Glutamatergic neuron (in vitro differentiated cells): ENCODE measurements around the gene AFAP1. TPM values are rescaled to one million over a fixed set of nuclear protein-coding genes. Genes with fewer than 3 reads are reported as not detected.
A peak's percentile ranks its signal among the peaks of the same experiment; 100 is the strongest.

Source experiments
- DNase-seq: peaks from one replicate; pipeline ENCODE4 v3.0.0; 2022
- H3K27ac Mint-ChIP-seq: one replicate; pipeline ENCODE4 v1.8.0; 2020; ENCODE audit warnings: mild to moderate bottlenecking, mixed read lengths, inconsistent platforms; ENCODE audit not compliant: unreplicated experiment
- H3K27me3 Mint-ChIP-seq: one replicate; pipeline ENCODE4 v1.8.0; 2020; ENCODE audit warnings: mild to moderate bottlenecking, moderate library complexity, mixed read lengths, inconsistent platforms; ENCODE audit not compliant: unreplicated experiment
- H3K36me3 Mint-ChIP-seq: one replicate; pipeline ENCODE4 v1.8.0; 2020; ENCODE audit warnings: mild to moderate bottlenecking, mixed read lengths, inconsistent platforms; ENCODE audit not compliant: unreplicated experiment
- H3K4me1 Mint-ChIP-seq: one replicate; pipeline ENCODE4 v1.8.0; 2020; ENCODE audit warnings: mild to moderate bottlenecking, low read depth, mixed read lengths, inconsistent platforms; ENCODE audit not compliant: unreplicated experiment
- H3K4me3 Mint-ChIP-seq: one replicate; pipeline ENCODE4 v1.8.0; 2020; ENCODE audit warnings: mild to moderate bottlenecking, mixed read lengths, inconsistent platforms; ENCODE audit not compliant: unreplicated experiment
- H3K9me3 Mint-ChIP-seq: one replicate; pipeline ENCODE4 v1.8.0; 2020; ENCODE audit warnings: mild to moderate bottlenecking, moderate library complexity, mixed read lengths, inconsistent platforms; ENCODE audit not compliant: unreplicated experiment
- total RNA-seq: library from RNA; stranded (reverse); fragmentation: NEBNext Ultra II Directional; extraction: Animal tissue kit (Norgen Biotek cat#: 25700); gene quantifications from one replicate; pipeline ENCODE4 v1.2.1, GENCODE V29; 2021; ENCODE audit not compliant: unreplicated experiment
- TF ChIP-seq, protein P1 (sequence below): fragments of 200-600 bp; sonication (generic); IDR thresholded peaks from one replicate; pipeline ENCODE4 v1.5.0; 2021; ENCODE audit not compliant: partially characterized antibody, unreplicated experiment

The AFAP1 gene
- total RNA-seq, 1 donor from 2014 or later = 528 TPM

DNA sequence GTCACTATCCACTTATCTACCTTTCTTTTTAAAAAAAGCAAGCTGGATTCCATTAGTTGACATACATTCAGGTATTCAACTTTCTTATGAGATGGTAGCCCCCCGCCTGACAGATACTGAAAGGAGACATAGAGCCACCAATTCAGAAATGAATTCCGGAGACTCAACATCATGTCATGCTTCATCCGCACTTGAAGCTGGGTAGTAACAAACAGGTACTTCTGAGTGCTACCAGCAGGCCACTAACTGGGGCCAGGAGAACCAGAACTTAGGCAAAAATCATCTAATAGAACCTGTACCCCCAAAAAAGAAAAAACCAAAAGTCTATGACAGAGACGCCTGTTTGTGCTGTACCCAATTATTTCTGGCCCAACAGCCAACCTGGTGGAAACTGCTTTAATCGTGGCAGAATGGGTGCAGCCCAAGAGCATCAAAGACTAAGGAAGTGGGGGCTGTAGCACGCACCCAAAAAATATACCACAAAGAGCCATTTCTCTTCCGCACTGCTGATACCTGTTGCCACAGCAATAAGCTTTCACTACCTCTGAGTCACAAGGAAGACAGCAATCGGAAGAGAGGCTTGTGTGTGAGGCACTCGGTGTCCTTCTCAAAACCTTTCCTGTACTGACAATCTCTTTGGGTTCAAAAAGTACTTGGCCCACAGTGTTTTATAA, 84.8 kb downstream of the AFAP1 start:
- DNase-seq = no peak
- Mint-ChIP-seq H3K9me3 (peaks cover 59% of the 10 kb centered on the region), H3K36me3 (peaks cover 29% of the 10 kb centered on the region), H3K27me3 (peaks cover 61% of the 10 kb centered on the region), H3K27ac (peak overlapping the region; percentile 17), H3K4me1 (peaks cover 79% of the 10 kb centered on the region), H3K4me3 (peak overlapping the region; percentile 38)
- TF ChIP-seq, protein P1, sequence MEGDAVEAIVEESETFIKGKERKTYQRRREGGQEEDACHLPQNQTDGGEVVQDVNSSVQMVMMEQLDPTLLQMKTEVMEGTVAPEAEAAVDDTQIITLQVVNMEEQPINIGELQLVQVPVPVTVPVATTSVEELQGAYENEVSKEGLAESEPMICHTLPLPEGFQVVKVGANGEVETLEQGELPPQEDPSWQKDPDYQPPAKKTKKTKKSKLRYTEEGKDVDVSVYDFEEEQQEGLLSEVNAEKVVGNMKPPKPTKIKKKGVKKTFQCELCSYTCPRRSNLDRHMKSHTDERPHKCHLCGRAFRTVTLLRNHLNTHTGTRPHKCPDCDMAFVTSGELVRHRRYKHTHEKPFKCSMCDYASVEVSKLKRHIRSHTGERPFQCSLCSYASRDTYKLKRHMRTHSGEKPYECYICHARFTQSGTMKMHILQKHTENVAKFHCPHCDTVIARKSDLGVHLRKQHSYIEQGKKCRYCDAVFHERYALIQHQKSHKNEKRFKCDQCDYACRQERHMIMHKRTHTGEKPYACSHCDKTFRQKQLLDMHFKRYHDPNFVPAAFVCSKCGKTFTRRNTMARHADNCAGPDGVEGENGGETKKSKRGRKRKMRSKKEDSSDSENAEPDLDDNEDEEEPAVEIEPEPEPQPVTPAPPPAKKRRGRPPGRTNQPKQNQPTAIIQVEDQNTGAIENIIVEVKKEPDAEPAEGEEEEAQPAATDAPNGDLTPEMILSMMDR = no peak

DNA sequence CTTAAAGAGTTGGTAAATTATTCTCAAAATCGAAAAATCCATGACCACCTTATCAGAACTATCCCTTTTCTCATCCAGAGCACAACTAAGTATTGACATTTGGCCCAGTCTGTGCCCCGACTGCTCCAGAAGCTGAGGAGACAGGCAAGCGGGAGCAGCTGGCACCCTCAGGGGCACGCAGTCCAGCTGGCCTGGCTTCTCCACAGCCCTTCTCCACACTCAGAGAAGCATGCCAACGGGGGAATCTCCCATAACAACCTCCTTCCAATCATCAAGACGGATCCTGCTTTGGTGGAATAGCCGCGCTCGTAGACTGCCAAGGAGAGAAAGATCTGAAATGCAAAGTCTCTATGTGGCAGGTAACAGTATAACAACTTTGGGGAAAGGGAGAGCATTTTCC, 85.4 kb downstream of the AFAP1 start:
- H3K27ac Mint-ChIP-seq = peak overlapping the region; percentile 56

DNA sequence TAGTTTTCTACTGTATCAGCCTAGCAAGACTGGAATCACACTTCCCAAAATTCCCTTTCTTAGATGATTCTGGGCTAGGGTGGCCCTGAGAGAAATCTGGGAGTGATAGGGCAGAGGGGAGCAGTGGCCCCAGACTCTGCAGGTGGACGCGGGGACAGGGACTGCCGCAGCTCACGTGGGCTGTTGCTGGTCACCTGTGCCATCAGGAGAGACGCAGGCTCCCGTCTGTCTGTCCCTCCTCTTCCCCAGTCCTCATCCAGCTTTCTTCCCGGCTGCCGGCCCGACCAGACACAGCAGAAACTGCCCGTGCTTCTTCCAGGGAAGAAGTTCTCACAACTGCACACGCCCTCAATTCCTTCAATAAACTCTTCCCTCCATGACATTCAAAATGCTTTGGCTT, 86.4 kb downstream of the AFAP1 start:
- no peak for DNase-seq
- Mint-ChIP-seq H3K4me1 (peaks cover 83% of the 10 kb centered on the region), H3K36me3 (peaks cover 29% of the 10 kb centered on the region), H3K27me3 (peaks cover 70% of the 10 kb centered on the region), H3K9me3 (peaks cover 65% of the 10 kb centered on the region), H3K4me3 (peak overlapping the region; percentile 79), H3K27ac (peak overlapping the region; percentile 56)
- TF ChIP-seq, protein P1 = no peak

More for the DNA sequence above, 85.4 kb downstream of the AFAP1 start:
- peaks cover 67% of the 10 kb centered on the region for H3K27me3 Mint-ChIP-seq
- peaks cover 81% of the 10 kb centered on the region for H3K4me1 Mint-ChIP-seq
- DNase-seq = no peak
- H3K36me3 Mint-ChIP-seq = peaks cover 29% of the 10 kb centered on the region
- peak overlapping the region; percentile 27 for H3K4me3 Mint-ChIP-seq
- H3K9me3 Mint-ChIP-seq = peaks cover 63% of the 10 kb centered on the region
- TF ChIP-seq, protein P1 = no peak

DNA sequence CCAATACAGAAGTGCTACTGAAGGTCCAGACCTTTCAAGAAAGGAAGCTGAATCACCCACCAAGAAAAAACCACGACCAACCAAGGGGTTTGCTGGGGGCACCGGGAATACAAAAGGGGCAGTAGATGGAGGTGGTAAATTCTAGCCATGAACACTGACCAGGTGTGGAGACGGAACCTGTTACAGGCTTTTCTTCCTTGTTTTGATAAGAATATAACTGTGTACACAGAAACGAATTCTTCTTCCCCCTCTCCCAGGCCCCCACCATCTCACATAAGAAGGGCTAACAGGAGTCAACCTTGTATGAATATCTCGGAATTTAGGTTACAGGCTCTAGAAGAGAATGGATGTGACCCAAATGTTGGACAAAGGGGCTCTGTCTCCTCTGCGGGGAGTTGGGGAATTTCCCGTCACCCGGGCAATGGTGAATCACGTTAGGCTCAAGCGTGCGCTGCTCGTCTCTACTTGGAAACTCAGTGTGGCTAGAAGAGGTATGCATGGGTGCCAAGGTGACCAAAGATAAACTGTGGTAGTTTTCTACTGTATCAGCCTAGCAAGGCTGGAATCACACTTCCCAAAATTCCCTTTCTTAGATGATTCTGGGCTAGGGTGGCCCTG, 87.0 kb downstream of the AFAP1 start:
- no peak overlapping the region for H3K4me3 Mint-ChIP-seq
- DNase-seq = no peak
- TF ChIP-seq, protein P1 = no peak
- peaks cover 29% of the 10 kb centered on the region for H3K36me3 Mint-ChIP-seq
- H3K27me3 Mint-ChIP-seq = peaks cover 74% of the 10 kb centered on the region
- no peak overlapping the region for H3K27ac Mint-ChIP-seq
- H3K9me3 Mint-ChIP-seq = peaks cover 67% of the 10 kb centered on the region
- peaks cover 81% of the 10 kb centered on the region for H3K4me1 Mint-ChIP-seq

DNA sequence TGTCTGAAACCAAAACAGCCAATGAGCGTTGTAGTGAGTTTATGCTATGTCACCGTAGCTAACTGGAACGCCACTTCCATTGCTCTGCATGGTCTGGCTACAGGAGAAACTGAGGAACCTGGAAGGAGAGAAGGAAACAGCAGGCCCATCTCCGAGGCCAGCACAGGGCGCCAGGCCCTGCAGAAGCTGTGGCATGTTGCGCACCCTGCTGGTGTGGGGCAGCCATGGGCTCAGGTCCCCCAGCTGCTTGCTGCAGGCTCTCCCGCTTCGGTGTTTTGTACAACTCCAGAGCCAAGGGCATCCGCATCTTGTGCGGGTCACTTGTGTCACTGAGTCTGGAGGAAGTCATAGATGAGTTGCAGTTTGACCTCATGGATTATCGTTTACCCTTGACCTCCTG, 89.2 kb downstream of the AFAP1 start:
- peaks cover 29% of the 10 kb centered on the region for H3K36me3 Mint-ChIP-seq
- no peak for DNase-seq

More for the DNA sequence above, 89.2 kb downstream of the AFAP1 start:
- Mint-ChIP-seq H3K4me3 (no peak overlapping the region), H3K4me1 (peaks cover 76% of the 10 kb centered on the region), H3K27me3 (peaks cover 66% of the 10 kb centered on the region), H3K9me3 (peaks cover 58% of the 10 kb centered on the region), H3K27ac (peak overlapping the region; percentile 71)
- TF ChIP-seq, protein P1 = no peak
